Fibroblast of mammary gland (primary cell): ENCODE data around the gene PIGT.

Source experiments
- DNase-seq: peaks from one replicate; pipeline ENCODE4 v3.0.0-alpha.2; 2010; ENCODE audit warnings: low read depth
- H3K4me3 ChIP-seq: 2 replicates; pipeline ENCODE4 v1.5.1; 2011; ENCODE audit warnings: low read depth, mild to moderate bottlenecking, low read length, moderate library complexity; ENCODE audit not compliant: control insufficient read depth
- TF ChIP-seq, protein P1 (sequence below): conservative IDR thresholded peaks from 2 replicates; pipeline ENCODE4 v1.5.1; 2011; ENCODE audit warnings: low read depth, low read length, inconsistent platforms; ENCODE audit not compliant: control insufficient read depth, insufficient read depth

The PIGT gene

DNA sequence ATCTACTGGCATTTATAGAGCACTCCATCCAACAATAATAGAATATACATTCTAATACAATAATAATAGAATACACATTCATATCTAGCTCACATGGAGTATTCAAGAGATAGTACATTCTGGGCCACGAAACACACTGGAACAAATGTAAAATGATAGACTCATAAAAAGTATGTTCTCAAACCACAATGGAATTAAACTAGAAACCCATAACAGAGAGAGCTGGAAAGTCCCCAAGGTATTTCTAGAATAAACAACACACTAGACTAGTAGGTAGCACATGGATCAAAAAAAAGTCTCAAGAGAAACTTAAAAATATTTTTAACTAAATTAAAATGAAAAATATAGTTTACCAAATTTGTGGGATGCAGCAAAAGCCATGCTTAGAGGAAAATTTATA is 28.7 kb upstream of the PIGT start:
- TF ChIP-seq, protein P1, sequence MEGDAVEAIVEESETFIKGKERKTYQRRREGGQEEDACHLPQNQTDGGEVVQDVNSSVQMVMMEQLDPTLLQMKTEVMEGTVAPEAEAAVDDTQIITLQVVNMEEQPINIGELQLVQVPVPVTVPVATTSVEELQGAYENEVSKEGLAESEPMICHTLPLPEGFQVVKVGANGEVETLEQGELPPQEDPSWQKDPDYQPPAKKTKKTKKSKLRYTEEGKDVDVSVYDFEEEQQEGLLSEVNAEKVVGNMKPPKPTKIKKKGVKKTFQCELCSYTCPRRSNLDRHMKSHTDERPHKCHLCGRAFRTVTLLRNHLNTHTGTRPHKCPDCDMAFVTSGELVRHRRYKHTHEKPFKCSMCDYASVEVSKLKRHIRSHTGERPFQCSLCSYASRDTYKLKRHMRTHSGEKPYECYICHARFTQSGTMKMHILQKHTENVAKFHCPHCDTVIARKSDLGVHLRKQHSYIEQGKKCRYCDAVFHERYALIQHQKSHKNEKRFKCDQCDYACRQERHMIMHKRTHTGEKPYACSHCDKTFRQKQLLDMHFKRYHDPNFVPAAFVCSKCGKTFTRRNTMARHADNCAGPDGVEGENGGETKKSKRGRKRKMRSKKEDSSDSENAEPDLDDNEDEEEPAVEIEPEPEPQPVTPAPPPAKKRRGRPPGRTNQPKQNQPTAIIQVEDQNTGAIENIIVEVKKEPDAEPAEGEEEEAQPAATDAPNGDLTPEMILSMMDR = no peak
- no peak overlapping the region for H3K4me3 ChIP-seq
- no peak for DNase-seq

DNA sequence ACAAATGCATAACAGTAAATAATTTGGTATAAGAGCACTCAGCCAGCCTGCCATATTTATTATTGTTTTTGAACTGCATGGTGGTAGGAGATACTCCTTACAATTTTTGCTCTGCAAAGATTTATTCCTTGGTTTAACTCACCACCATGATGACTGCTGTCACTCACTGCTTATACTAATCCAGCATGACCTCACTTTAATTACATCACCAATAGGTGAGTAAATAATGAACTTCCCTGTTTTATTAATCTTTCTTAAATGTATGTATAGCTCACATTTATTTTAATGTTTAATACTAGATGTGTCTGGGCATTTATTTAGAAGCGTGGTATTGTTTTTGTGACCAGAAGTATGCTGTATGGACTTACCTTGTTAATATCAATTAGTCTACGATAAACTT is 25.0 kb upstream of the PIGT start:
- TF ChIP-seq, protein P1 = no peak
- no peak overlapping the region for H3K4me3 ChIP-seq
- DNase-seq = no peak

DNA sequence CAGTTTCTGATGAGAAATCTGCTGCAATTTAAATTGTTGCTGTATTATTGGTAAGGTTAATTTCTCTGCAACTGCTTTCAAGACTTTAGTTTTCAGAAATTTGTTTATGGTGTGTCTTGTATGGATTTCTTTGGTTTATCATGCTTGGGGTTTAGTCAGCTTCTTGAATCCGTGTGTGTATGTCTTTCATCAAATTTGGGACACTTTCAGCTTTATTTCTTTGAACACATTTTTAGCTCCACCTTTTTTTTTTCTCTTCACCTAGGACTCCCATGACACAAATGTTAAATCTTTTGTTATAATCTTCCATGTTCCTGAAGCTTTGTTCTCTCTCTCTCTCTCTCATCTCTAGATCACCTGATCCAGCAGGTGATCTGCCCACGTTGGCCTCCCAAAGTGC is 24.4 kb upstream of the PIGT start:
- TF ChIP-seq, protein P1 = no peak
- H3K4me3 ChIP-seq = no peak overlapping the region
- no peak for DNase-seq

DNA sequence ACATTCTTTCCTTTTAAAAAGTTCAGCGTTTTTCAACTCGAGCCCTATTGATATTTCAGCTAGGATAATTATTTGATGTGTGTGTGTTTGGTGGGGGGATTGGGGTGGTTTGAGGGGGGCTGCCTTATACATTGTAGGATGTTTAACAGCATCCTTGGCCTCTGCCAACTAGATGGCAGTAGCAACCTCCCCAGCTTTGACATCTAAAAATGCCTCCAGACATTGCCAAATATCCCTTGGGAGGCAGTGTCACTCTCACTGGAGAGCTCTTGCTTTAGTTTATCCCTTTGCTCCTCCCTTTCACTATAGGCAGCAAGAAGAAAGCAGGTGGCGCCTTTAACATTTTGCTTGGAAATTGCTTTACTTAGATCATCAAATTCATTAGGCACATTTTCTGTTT is 23.2 kb upstream of the PIGT start:
- no peak overlapping the region for H3K4me3 ChIP-seq
- TF ChIP-seq, protein P1 = no peak
- no peak for DNase-seq

DNA sequence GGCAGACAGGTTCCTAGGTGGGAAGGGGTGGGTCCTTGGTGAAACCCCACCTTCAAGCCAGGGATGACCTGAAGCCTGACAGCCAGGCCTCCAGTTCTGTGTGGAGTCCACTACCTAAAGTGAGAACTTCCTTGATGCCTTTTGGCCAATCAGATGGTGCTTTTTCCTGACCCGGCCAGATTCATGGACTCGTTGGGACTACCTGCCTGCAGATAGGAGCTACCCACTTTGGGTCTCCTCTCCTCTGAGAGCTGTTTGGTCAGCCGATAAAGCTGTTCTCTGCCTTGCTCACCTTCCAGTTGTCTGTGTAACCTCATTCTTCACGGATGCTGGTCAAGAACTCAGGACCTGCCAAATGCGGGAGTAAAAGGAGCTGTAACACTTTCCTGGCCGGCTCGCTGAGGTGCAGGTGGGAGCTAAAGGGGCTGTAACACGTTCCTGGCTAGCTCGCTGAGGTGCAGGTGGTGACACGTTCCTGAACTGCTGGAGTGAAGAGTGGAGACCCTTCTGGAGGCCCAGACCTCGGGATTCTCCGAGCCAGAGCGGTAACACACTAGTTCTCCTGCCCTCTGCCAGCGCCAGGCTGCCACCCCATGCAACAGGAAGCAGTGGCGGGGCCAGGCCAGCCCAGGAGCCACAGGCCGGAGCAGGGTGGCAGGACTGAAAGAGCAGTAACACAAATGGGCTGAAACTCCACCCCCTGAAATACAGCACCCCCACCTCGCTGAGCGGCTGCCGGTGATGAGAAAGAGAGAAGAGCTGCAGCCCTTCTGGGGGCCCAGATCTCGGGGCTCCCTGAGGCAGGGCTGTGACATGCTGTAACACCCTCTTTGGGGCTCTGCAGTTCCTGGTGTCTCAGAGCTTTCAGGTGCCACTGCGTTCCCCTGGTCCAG is 21.5 kb upstream of the PIGT start:
- no peak for DNase-seq
- H3K4me3 ChIP-seq = no peak overlapping the region
- TF ChIP-seq, protein P1 = no peak

DNA sequence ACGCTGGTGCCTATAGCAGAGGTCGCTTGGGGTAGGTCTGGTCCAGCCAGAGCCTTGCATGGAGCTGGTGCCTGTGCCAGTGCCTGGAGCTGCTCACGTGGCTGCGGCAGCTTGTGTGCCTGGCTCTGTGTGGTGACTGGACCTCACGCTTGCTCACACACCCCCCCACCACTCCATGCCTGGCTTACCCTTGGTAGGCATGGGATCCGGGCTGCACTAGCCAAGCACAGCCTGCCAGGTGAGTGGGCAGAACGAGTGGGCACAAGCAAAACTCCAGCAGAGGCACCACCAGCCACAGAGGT is 20.9 kb upstream of the PIGT start:
- TF ChIP-seq, protein P1 = no peak
- no peak overlapping the region for H3K4me3 ChIP-seq
- no peak for DNase-seq

DNA sequence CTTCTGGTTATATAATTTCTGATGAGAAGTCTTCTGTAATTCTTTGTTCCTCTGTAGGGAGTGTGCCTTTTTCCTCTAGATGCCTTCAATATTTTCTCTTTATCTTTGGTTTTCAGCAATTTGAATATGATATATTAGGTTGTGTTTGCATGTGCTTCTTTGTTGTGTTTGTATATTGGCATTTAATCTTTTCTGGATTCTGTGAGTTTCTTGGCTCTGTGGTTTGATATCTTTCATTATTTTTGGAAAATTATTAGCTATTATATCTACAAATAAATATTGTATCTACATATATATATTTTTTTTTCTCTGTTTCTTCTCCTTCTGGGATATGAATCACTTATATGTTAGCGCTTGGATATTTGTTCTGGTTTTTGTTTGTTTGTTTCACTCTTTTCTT is 16.9 kb upstream of the PIGT start:
- TF ChIP-seq, protein P1 = no peak
- H3K4me3 ChIP-seq = no peak overlapping the region
- DNase-seq = no peak
